GM06990 (cell line): Measurements from ENCODE around the gene ANKRD13B.
A peak's percentile ranks its signal among the peaks of the same experiment; 100 is the strongest.

Source experiments
- DNase-seq: peaks from one replicate; pipeline ENCODE4 v3.0.0-alpha.2; 2011; ENCODE audit not compliant: insufficient read length; ENCODE audit errors: extremely low read depth
- H3K27me3 ChIP-seq: replicated peaks from 2 replicates; pipeline ENCODE4 v1.6.0; 2011; ENCODE audit warnings: low read length; ENCODE audit not compliant: control insufficient read depth, insufficient read depth
- H3K36me3 ChIP-seq: 2 replicates; pipeline ENCODE4 v1.5.1; 2011; ENCODE audit warnings: low read length; ENCODE audit not compliant: control insufficient read depth, insufficient read depth
- H3K4me3 ChIP-seq: replicated peaks from 2 replicates; pipeline ENCODE4 v1.5.1; 2011; ENCODE audit warnings: low read depth, mild to moderate bottlenecking, control low read depth, low read length
- TF ChIP-seq, protein P1 (sequence below): IDR thresholded peaks from 2 replicates; pipeline ENCODE4 v1.5.1; 2011; ENCODE audit warnings: low read length, control low read depth, mild to moderate bottlenecking, inconsistent platforms; ENCODE audit not compliant: insufficient read depth, poor library complexity, severe bottlenecking

ANKRD13B gene

DNA sequence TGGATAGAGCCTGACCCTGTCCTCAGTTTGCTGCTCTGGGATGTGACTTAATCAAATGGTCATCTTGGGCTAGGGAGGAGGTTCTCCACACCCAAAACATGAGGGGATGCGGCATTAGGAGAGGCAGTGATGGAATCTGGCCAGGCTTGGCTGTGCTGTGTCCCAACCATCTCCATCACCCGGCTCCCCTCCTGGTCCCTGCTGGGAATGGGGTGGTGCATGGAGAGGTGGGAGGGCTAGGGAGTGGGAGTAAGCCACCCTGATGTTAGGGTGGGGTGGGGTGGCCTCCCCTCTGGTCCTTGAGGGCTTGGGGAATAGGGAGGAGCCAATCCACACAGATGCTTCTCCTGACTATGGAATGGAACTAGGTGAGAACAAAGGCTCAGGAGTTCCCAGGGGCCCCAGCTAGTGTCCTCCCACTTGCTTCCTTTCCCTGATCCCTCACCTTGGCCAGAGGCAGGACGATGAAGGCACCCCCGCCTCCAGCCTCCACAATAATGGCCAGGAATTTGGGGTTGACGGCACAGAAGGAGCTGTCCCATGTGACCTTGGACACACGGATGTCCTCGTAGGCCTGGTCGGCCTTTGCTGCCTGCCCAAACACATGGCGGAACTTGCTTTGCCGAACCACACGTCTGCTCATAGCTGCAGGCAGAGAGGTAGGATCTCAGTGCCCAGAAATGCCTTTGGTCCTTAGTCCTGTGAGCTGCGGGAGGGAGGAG, 28.0 kb downstream of the ANKRD13B start:
- Histone ChIP-seq H3K27me3 (peaks cover 2% of the 10 kb centered on the region), H3K36me3 (no peaks in the 10 kb centered on the region), H3K4me3 (no peak overlapping the region)
- no peak for DNase-seq
- TF ChIP-seq, protein P1, sequence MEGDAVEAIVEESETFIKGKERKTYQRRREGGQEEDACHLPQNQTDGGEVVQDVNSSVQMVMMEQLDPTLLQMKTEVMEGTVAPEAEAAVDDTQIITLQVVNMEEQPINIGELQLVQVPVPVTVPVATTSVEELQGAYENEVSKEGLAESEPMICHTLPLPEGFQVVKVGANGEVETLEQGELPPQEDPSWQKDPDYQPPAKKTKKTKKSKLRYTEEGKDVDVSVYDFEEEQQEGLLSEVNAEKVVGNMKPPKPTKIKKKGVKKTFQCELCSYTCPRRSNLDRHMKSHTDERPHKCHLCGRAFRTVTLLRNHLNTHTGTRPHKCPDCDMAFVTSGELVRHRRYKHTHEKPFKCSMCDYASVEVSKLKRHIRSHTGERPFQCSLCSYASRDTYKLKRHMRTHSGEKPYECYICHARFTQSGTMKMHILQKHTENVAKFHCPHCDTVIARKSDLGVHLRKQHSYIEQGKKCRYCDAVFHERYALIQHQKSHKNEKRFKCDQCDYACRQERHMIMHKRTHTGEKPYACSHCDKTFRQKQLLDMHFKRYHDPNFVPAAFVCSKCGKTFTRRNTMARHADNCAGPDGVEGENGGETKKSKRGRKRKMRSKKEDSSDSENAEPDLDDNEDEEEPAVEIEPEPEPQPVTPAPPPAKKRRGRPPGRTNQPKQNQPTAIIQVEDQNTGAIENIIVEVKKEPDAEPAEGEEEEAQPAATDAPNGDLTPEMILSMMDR: no peak

DNA sequence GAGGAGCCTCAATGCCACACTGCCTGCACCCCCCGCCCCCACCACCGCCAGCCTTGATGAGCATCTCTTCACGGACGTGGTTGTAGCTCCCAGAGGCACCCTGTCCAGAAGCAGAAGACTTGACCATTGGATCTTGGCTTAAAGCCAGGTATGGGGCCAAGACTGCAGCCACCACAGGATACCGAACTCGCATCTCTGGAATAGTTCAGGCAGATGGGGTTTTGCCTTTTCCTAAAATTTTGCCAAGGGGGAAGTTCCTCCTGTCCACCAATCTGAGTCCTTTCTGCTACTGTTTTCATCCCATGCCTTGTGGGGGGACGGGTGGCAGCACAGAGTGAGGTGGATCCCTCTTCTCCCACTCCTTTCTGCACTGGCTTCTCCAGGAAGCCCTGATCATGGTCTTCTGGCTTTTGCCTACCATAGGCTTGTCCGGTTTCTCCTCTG, 28.8 kb downstream of the ANKRD13B start:
- no peaks in the 10 kb centered on the region for H3K27me3 ChIP-seq
- no peaks in the 10 kb centered on the region for H3K36me3 ChIP-seq
- no peak for DNase-seq
- H3K4me3 ChIP-seq: no peak overlapping the region
- TF ChIP-seq, protein P1: no peak

DNA sequence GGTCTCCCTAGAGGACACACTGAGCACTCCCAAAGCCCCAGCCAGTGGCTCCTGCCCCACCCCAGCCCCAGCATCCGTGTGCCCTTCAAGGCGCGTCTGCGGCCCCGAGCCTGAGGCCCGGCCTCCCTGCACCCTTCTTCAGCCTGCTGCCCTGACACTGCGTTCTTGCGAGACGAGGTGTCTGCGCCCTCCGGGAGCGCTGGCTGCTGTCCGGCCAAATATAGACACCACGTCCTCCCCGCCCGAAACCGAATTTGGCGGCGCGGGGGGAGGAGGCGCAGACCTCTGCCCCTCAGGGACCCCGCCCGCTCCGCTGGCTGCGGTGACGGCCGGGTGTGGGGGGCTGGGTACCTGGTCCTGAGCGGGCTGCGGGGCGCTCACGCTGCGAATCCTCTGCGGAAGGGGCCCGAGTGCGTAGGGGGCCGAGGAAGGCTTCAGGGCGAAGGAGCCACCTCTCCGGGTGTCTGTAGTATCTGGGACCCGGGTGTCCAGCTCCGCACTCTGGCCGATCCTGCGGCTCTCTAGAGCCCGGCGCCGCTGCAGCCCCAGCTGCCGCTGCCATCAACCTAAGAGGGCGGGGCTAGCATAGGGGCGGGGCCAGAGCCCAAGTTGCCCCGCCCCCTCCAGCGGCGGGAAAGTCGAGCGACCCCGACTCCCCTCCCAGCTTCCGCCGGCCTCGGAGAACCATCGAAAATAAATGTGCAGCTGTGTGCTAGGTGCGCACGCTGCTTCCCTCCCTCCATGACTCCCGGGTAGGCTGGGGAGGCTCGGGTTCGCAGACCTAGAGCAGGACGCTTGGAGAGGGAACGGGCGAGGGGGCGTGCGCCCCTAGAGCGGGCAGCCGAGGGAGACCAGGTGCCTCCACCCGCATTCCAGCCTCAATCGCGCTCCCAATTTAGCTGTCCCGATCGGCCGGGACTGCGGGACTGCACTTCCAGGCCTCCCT, 29.7 kb downstream of the ANKRD13B start, which contains the start of gene CORO6:
CORO6 (minus strand) TSS at position 576 of the 946 bp plus-strand sequence. CDS start 1,491 bp downstream, outside the sequence.
- H3K36me3 ChIP-seq: no peaks in the 10 kb centered on the region
- H3K27me3 ChIP-seq: no peaks in the 10 kb centered on the region
- peak; percentile 82 for DNase-seq
- TF ChIP-seq, protein P1: no peak
- peak within 1 kb of the TSS; percentile 69 for H3K4me3 ChIP-seq

DNA sequence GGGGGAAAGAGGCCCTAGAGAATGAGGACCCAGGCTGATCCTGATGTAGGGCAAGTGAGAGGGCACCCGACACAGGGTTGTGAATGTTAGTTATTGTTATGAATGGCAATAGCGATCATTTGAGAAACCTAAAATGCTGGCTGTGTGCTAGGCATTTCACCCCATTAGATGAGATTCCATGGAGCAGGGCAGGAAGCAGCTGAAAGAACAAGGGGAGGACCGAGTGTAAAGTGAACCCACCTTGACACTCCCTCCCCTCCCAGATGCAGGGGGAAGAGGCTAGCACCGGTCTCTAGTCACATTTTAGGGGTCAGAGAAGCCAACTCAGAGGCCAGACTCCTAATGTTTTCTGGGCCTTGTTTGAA, 30.3 kb downstream of the ANKRD13B start:
- Histone ChIP-seq H3K27me3 (no peaks in the 10 kb centered on the region), H3K36me3 (no peaks in the 10 kb centered on the region), H3K4me3 (no peak overlapping the region)
- TF ChIP-seq, protein P1: no peak
- no peak for DNase-seq

DNA sequence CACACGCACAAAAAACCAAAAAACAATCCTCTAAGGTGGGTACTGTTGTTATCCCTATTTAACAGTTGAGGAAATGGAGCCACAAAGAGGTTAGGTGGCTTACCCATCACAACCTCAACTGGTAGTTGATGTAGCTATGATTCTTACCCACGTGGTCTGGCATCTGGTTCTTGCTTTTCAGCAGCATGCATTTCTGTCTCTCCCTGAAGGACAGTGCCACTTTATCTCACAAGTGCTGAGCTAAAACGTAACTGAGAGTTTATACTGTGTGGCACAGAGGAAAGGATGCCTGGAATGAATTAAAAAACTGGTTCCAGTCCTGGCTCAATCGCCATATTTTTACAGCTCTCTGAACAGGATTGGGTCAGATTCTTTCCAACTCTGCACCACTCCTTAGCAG, 31.7 kb downstream of the ANKRD13B start:
- Histone ChIP-seq H3K4me3 (no peak overlapping the region), H3K27me3 (no peaks in the 10 kb centered on the region), H3K36me3 (0 out of 2 replicates have a peak, but pooled peaks cover 3% of the 10 kb centered on the region)
- TF ChIP-seq, protein P1: no peak
- DNase-seq: no peak
